ENCODE data around the gene ERAS.

ERAS gene, protein sequence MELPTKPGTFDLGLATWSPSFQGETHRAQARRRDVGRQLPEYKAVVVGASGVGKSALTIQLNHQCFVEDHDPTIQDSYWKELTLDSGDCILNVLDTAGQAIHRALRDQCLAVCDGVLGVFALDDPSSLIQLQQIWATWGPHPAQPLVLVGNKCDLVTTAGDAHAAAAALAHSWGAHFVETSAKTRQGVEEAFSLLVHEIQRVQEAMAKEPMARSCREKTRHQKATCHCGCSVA

DNA sequence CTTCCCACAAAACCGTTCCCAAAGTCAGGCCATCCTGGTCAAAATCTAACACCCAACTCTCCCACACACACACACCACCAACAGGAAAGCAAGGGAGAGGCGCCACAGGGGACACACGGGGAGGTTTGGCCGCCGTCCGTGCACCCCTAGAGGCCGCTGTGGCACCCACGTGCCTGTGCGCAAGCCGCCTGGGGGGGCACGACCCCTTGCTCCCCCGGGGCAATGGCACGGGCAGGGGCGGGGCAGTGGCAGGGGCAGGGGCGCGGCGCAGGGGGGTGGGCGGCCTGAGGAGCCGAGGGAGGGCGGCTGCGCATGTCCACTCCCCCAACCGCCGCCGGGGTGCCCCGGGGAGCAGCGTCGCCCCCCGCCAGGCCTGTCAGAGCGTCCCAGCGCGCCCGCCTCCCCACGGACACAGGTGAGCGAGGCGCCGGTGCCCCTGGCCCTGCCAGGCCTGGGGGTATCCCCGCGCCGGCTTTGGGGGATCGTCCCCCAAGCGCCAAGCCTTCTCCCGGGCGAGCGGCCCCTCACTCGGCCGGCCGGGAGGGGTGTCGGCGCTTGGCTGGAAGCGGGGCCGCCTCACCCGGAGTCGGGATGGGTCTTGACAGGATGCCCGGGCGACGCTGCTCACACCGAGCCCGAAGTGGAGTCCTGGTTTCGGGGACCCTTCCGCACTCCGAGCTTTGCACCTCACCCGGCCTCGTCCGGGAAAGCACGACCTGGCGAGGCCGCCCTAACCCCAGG lies at the start of gene ERAS:
ERAS (plus strand) TSS at position 379 of the 741 bp plus-strand sequence. CDS start 2,611 bp downstream, outside the sequence.
- no peak for DNase-seq (ENCODE audit: low spot score)

DNA sequence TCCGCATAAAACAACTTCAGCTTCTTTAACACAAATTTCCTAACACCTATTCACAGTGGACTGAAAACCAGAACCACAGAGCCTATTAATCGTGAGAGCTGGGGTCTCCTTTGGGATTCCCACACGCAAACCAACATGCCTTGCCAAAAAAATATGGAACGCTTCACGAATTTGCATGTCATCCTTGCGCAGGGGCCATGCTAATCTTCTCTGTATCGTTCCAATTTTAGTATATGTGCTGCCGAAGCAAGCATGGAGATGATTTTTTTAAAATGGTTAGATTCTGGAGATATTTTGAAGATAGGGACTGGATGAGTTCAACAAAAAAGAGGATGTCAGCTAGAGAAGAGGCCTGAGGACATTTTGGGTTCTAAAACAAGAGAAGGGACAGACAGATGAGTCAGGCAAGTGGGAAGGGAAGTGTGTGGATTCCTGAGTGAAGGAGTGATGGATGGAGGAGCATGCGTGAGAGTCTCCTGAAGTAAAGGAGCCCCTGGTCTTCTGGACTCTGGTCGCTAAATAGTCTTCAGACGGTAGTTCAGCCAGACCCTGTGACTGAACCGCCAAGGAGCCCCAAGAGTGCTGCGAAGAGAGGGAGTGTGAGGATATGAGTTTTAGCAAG lies 49.4 kb upstream of the ERAS start:
- no peak for DNase-seq (ENCODE audit: low spot score)

DNA sequence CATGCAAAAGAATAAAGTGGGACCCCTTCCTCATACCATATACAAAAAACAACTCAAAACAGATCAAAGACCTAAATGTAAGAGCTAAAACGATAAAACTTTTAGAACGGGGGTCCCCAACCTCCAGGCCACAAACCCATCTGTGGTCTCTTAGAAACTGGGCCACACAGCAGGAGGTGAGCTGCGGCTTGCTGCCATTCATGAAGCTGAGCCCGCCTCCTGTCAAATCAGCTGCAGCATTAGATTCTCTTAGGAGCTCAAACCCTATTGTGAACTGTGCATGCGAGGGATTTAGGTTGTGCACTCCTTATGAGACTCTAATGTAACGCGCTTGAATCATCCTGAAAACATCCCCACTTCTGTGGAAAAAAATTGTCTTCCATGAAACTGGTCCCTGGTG lies 46.9 kb upstream of the ERAS start:
- DNase-seq (ENCODE audit: low spot score) = no peak

DNA sequence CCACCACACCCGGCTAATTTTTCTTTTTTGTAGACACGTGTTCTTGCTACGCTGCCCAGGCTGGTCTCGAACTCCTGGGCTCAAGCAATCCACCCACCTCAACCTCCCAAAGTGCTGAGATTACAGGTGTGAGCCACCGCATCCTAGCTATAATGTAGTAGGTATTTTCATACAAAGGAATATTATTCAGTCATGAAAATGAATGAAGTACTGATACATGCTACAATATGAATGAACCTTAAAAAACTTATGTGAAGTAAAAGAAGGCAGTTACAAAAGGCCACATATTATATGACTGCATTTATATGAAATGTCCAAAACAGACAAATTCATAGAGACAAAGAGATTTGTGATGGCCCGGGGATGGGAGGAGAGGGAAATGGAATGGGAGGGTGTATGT lies 44.6 kb upstream of the ERAS start:
- no peak for DNase-seq (ENCODE audit: low spot score)

DNA sequence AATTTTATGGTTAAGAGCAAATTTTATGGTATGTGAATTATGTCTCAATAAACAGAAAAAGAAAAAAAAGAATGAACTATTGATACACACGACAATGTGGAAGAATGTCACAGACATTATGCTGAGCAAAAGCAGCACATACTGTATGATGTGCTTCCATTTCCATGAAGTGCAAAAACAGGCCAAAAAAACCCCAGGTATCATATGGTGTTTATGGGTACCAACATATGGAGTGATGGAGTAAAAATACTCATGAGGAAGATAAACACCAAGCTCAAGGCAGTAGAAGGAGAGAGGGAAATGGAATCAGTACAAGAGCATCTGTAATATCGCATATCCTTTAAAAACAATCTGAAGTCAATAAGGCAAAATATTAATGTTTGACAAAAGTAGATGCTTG lies 44.1 kb upstream of the ERAS start:
- no peak for DNase-seq (ENCODE audit: low spot score)

DNA sequence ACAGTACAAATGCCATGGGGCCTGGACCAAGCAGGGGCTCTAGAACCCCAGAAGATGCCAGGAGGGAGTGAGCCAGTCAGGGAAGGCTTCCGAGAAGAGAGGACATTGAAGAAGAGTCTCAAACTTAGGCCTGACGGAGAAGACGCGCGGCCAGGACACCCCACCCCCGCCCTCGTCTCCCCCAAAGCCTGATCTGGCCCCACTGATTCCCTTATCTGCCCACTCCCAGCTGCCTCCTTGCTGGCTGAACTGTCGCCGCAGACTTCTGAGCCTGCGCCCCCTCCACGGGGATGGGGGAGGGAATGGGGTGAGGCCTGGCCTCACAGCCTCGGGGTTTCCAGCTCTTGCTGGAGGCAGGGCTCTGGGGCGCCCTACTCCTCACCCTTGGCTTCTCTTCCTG lies 43.5 kb upstream of the ERAS start:
- no peak for DNase-seq (ENCODE audit: low spot score)

DNA sequence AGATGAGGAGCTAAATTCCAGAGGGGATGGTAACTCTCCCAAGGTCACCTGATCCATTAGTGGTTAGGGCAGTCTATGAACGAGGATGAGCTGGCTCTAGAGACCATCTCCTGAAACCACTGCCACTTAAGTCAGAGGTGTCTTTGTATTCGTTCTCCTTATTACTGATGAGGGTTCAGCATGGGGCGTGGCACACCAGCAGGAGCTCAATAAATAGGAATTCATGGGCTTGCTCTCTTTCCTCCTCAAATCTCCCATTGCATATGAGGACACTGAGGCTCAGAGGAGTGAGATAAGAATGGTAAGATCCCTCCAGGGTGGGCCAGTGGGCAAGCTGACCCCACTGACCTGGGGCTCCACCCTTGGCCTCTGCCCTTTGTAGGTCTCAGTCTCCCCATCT lies 41.6 kb upstream of the ERAS start:
- no peak for DNase-seq (ENCODE audit: low spot score)

DNA sequence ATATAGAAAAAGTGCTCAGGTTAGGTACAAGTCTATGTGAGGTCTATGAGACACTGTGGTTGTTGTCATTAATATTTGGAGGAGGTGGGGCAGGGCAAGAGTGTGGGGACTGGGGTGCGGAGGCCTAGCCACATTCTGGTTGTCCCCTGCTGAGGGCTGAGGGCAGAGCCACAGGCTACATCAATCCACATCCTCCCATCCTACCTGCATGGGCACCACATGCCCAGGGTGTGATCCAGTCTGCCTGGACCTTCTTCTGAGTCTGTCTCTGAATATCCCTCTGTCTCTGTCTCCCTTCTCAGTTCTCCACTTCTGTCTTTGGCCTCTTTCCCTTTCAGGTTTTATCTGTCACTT lies 41.1 kb upstream of the ERAS start:
- no peak for DNase-seq (ENCODE audit: low spot score)

DNA sequence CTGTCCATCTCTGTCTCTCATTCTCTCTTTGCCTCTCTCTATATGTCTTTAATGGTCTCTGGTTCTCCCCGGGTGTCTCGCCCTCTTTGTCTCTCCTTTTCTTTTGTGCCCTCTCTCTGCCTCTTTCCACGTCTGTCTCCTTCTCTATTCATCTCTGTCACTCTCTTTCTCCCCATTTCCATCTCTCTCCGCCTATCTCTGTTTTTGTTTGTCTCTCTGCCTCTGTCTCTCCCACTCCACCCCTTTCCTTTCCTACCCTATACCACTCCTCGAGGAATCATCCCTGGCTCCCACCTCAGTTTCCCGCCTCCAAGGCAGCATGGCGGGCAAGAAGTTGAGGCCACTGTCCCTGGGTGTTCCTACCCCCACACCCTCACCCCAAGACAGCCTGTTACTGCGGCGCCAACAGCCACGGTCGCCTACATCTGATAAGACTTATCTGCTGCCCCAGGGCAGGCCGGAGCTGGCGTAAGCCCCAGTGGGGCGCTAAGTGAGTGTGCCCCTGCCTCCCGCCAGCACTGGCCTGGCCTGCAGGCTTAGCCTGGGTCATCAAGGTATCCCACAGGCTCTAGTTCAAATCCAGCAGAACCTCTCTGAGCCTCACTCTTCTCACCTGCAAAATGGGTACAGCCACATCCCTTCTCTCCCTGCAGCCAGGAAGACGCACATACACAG lies 40.6 kb upstream of the ERAS start:
- DNase-seq (ENCODE audit: low spot score) = no peak

DNA sequence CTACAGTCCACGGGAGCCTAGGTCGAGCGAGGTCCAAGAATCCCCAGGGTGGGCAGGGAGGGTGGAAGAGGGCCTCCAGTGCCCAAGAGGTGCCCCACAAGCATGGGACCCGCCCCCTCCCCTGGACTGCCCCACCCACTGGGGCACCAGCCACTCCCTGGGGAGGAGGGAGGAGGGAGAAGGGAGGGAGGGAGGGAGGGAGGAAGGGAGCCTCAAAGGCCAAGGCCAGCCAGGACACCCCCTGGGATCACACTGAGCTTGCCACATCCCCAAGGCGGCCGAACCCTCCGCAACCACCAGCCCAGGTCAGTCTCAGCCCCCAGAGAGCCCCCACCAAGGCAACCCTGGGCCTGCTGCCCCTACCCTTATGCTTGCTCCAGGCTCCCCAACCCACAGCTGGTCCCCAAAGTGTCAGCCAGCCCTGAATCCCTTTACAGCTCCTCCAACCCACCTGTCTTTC lies 39.9 kb upstream of the ERAS start, which contains the start of gene GATA1:
GATA1 (plus strand) TSS at position 250 of the 460 bp plus-strand sequence. CDS start 4,520 bp downstream, outside the sequence.
- DNase-seq (ENCODE audit: low spot score) = no peak

DNA sequence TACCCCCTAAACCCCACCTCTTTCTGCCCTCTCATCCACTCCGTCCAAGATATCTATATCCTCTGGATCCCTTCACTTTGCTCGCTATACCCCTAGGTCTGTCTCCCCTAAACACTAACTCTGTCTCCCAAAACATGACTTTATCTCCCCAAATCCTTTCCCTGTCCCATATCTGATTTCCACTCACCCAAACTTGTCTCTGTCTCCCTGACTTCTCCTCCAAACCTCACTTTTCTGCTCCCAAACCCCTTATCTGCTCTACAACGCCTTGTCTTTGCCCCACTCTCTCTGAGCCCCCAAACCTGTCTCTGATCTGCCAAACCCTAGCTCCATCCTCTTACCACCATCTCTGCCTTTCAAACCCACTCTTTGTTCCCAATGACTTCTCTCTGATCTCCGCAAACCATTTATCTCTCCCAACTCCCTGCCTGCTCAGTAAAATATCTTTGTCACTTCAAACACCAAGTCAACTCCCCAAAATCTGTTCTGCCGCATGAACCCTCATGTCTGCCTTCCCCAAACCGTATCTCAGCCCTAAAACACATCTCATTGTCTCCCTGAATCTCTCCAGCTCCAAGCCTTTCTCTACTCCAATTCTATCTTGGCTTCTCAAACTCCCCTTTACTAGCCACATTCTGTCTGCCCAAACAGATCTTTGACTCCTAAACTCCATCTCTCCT lies 39.3 kb upstream of the ERAS start:
- no peak for DNase-seq (ENCODE audit: low spot score)

DNA sequence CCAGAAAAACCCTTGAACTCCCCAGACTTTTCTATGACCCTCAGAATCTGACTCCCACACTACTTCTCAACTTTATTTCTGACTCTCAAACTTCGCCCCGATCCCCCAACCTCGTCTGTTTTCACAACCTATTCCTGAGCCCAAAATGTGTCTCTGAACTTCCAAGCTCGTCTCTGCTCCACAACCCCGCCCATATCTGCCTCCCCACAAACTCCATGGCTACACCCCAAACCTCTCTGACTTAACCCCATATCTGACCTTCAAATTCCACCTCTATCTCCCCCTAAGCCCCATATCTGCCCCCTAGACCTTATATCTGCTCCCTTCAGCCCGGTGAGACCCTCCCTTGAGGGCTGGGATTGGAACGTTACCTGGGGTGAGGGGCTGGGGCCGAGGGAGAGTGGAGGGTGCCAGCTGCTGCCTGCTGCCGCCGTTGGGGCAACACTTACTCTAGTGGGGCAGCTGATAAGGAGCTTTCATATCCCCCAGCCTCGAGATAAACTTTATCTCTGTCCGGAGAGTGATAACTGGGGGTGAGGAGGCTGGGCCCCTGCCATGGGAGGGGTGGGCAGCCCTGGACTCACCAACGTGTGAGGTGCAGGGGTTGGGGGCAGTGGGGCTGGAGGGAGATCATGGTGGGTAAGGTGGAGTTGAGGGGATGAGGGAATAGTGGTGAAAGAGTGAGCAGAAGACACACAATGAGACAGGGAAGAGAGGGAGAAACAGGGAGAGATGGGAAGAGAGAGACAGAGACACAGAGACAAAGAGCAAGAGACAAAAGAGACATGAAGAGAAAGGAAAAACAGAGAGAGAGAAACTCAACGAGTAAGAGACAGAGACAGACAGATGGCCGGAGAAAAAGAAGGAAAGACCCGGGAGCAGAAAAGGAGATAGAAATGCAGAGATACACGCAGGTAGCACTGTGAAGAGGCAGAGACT lies 38.5 kb upstream of the ERAS start:
- DNase-seq (ENCODE audit: low spot score) = no peak

DNA sequence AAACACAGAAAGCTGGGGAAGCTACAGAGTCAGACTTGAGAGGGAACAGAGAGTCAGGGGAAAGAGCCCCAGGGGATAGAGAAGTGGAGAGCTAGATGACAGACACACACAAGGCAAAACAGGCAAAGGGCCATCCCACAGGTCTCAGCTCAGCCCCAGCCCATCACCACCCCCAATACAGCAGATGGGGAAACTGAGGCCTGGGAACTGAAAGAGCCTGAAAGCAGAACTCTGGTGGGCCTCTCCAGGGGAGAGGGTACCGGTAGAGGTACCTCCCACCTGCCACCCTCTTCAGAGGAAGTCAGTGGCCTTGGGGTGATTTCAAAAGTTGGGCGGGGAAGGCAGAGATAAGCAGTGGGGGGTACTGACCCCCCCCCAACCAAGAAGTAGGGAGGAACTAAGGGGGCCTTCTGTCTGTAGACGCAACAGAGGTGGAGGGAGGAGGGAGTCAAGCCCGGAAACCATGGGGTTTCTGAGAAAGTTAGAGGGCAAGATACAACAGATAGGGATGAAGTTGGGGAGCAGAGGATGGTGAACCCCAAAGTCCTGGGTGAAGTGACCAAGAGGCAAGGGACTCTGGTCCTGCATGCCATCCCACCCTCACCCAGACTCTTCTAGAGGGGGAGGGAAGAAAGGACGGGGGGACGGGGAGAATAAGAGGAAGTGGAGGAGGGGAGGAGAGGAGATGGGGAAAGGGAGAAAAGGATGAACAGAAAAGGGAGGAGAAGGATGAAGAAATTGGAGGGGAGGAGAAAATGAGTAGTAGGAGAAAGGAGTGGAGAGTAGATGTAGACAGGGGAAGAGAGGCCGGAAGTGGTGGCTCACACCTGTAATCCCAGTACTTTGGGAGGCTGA lies 36.7 kb upstream of the ERAS start:
- DNase-seq (ENCODE audit: low spot score) = no peak

DNA sequence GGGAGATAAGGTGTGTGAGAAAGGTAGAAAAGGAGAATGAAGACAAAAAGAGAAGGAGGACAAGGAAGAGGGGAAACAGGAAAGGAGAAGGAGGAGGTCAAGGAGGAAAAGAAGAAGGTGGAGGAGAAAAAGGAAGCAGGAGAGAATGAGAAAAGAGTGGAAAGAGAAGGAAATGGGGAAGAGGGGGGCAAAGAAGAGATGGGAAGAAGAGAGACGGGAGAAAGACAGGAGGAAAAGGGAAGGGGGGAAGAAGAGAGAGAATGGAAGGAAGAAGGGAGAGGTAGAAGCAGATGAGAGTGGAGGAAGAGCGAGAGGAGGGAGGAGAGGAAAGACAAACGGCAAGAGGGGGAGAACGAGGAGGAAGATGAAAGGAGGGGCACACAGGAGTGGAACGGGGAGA lies 35.8 kb upstream of the ERAS start:
- DNase-seq (ENCODE audit: low spot score) = no peak

DNA sequence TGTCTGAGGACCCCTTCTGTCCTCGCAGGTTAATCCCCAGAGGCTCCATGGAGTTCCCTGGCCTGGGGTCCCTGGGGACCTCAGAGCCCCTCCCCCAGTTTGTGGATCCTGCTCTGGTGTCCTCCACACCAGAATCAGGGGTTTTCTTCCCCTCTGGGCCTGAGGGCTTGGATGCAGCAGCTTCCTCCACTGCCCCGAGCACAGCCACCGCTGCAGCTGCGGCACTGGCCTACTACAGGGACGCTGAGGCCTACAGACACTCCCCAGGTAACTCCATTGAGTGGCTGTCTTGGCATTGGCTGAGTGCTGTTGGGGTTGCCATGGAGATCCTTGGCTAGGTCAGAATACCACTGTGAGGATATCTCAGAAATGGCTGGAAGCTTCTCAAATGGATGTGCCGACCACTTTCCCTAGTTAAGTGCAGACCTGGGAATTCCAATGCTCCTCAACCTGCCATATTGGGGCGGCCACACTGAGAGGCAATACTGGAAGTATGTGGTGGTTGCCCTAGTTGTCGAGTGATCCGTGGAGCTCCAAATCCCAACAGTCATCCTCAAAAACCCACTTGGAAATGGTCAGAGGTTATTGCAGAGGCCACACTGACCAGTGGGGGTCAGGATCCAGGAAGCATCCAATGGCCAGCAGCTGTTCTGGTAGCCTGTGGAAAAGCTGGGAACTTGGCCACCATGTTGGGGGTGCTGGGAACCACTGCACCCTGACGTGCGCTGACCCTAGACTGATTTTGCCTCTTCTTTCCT lies 35.1 kb upstream of the ERAS start:
- DNase-seq (ENCODE audit: low spot score) = no peak

DNA sequence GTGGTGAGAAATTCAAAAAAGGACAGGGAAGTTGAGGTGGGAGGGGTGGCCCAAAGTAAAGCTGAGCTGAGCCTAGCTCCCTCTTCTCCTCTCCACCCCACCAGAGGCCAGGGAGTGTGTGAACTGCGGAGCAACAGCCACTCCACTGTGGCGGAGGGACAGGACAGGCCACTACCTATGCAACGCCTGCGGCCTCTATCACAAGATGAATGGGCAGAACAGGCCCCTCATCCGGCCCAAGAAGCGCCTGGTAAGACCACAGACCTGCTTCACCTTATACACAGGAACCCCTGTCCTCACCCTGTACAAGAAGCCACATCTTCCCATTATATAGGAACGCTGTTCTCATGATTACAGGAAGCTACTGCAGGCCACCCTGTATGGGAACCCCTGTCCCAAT lies 34.1 kb upstream of the ERAS start:
- DNase-seq (ENCODE audit: low spot score) = no peak

DNA sequence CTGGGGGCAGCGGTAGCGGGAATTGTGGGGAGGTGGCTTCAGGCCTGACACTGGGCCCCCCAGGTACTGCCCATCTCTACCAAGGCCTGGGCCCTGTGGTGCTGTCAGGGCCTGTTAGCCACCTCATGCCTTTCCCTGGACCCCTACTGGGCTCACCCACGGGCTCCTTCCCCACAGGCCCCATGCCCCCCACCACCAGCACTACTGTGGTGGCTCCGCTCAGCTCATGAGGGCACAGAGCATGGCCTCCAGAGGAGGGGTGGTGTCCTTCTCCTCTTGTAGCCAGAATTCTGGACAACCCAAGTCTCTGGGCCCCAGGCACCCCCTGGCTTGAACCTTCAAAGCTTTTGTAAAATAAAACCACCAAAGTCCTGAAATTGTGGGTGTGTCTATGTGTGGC lies 32.4 kb upstream of the ERAS start:
- DNase-seq (ENCODE audit: low spot score) = no peak

DNA sequence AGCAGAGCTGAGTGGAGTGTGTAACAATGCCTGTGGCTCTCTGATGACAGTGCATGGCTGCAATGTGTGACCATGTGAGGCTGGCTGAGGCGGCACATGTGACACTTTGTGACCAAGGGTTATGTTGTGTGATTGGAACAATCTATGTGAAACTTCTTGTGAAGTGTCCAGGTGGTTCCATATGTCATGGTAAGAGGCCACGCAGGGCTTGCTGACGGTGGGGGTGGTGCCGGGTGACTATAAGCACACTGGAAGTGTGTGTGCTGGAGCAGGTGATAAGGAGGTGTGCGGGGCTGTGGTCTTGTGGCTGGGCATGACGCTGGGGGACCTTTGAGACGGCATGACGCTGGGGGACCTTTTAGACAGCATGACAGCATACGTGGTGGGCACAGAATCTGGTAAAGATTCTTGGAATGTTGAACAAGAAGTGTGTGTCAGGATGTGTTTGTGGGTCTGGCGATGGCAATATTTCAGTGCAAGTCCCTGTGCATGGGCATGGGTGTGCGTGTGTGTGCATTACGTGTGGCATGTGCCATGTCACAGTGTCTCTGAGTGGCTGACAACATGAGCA lies 31.9 kb upstream of the ERAS start:
- no peak for DNase-seq (ENCODE audit: low spot score)
